ENCODE results near the gene FOXRED2.

- TF ChIP-seq CTCF (conservative IDR thresholded peaks at IDR 0.05; ENCODE audit: low read depth, low read length) (no peak), EZH2 (IDR thresholded peaks at IDR 0.05; ENCODE audit: borderline replicate concordance, low read depth, low read length, poor library complexity, severe bottlenecking) (no peak)
Observed at GRCh38 chr22:36464715-36465231, 42.1 kb downstream of the FOXRED2 start.
